NCI-H524 (cell line): Measurements from ENCODE around the gene CPED1.
"Not testable (repeated sequence)": the region's sequence is repeated elsewhere in the genome, so short reads cannot be mapped to it uniquely, and the experiment has no call there.

Source experiments
- DNase-seq, 2 experiments: peaks; one replicate each; lab custom pipeline; 2025; lab: John Stamatoyannopoulos, UW

CPED1 gene

DNA sequence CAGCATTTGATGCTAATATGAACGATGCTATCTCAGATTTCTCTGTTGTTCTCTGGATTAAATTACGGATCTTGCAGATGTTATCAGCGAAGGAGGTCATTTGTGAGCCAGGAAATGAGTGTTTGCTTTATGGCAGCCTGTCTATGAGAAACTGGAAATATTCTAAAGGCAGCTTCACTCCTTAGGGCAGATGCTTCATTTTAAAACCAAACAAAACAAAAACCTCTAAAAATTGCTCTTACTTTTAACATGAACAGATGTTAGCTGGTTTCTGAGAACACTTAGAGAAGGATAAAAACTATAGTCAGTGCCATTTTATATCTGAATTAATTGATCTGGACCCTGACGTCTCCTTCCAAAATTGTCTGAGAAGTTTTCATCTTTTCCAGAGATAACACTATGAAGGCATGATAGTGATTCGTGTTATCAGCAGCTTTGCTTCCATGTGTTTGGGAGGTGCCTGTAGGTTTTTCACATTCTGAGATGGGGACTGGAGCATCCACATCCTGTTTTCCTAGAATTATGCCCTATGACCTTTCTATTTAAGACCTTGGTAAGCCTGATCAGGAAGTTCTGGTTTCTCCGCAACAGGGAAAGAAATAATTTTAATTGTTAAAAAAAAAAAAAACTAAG, 53.1 kb downstream of the CPED1 start:
- DNase-seq, result peak in 1 of 2 experiments; percentile 46

DNA sequence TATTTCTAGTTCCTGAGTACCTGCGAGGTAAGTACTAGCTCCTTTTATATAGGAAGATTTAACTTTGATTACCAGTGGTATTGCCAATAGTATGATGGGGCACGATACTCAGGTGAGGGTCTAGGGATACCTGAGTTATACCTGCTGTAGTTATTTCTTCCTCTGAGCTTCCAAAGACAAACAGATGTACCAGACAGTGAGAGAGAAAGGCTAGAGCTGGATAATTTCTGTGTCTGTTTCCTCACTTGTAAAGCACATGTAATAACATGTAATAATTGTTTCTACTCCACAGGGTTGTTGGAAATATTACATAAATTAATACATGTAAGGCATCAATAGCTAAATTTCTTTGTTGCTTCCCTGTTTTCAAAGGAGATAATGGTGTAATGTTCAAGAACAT, 53.7 kb downstream of the CPED1 start:
- no peak for DNase-seq

DNA sequence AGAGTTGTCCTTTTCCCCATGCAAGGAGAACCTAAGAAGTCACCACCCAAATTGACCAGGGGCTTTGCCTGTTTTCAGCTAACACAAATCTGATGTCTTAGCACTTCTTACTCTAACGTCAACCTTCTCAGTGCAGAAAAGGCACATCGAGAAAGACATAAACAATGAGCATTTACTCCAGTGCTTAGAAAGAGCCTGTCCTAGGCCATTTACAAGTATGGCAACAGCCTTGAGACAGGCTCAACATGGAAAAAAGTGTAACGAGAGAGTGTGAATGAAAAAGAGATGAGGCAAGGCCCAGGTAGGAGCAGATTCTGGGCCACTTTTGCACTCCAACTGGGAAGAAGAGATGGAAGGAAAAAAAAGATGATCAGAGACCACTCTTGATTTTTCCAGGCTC, 54.4 kb downstream of the CPED1 start:
- no peak for DNase-seq

DNA sequence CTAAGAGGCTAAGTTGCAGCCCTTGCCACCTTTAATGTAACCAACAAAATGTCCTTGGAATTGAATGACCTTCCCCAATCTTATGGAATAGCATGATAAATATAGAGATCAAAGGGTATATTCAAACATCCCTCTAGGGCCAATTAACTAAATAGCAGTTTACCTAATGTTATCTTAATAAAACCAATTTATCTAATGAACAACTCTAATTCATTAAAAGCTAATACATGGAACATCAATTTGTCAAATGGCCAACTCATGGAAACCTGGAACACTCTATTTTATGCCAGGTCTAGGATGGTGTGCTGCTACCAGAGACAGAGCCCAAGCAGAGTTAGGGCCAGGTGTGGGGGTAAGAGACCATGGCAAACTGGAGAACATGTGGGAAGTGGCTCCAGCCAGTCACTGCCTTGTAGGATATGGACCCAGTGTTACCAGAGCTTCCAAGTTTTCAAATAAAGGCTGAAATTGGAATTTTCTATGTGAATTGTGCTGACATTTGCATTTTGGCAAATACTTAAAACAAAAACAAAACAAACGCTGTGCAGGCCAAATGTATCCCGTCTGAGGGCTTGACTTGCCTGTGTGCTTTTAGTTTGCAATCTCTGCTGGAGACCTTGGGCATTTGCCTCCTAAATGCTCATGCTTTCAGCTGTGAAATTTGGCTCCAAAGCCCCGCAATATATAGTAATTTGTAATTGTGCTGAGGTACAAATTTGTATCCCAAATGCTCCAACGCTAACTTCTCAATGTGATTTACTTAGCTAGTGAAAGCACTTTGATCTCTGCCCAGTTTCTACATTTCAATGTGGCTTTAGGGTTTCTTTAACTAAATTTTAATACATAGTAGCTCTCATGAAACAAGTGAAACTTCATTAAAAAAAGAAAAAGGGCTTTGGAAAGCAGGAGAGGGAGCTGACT, 55.1 kb downstream of the CPED1 start:
- DNase-seq, result no peak

DNA sequence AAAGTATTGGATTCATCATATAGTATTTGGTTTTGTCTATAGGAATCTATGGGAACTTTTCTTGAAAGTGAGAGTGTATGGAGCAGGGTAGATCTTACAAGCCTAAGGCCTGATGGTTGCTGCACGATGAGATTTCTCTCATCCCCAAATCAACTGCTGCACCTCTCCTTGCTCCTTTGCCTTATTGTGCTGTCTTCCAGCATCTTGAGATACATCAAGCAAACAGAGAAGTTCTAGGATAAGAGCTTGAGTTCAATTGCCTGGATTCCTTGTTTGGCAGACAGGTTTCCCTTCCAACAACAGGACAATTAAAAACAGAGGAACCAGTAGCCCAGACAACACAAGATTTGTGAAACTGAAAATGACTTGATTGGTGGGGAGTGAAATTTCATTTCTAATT, 56.6 kb downstream of the CPED1 start:
- no peak for DNase-seq

DNA sequence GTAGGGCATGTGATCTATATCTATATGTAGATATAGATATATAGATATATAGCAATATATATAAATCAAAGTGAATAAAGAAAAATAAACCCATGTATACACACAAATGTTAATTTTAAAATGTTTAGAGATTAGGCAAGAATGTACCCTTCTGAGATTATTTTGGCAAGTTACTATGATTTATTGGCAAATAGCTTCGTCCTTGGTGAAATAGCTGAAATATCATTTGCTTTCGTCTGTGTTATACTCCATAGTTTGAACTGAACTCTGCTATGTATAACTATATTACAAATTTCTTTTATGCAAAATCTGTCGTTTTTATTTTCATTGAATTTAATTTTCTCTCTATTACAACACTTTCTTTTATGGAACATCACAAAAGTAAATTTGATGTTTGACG, 57.5 kb downstream of the CPED1 start:
- no peak for DNase-seq

DNA sequence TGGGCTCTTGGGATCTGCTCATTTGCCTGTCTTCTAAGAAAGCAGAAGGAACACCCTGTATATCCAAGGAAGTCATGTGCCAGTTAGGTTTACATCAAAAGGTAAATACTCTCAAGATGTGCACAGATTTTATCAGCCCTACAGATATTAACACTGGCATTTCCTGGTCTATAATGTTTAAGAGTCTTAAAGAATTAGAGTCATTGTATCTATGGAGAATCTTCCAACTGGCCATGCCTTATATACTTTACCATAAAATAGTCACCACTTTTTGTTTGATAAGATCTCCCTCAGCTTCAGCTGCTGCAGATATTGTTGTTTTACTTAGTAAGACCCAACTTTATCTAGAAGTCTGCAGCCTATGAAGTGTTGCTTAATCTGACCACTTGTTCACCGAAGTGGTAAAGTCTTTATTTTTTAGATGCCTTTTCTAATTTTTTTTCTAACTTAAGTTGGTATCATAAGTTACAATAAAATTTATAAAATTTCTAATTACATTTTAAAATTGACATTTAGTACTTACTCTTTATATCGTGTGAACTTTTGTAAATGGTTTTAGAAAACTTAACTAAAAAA, 58.5 kb downstream of the CPED1 start:
- no peak for DNase-seq

DNA sequence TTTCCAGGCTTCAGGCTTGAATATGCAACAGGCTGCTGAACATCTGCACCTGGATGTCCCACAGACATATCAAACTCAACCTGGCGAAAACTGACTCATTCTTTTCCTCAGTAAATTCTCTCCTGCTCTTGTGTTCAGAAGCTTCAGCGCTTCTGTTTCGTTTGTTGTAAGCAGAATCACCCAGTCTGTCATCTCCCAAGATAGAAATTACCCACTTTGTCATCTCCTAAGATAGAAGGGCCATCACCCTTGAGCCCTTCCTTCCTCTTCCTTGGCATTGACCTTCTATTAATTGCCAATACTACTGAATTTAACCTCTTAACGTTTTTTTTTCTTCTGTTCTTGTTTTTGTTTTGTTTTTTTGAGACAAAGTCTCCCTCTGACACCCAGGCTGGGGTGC, 59.7 kb downstream of the CPED1 start:
- DNase-seq, result no peak

DNA sequence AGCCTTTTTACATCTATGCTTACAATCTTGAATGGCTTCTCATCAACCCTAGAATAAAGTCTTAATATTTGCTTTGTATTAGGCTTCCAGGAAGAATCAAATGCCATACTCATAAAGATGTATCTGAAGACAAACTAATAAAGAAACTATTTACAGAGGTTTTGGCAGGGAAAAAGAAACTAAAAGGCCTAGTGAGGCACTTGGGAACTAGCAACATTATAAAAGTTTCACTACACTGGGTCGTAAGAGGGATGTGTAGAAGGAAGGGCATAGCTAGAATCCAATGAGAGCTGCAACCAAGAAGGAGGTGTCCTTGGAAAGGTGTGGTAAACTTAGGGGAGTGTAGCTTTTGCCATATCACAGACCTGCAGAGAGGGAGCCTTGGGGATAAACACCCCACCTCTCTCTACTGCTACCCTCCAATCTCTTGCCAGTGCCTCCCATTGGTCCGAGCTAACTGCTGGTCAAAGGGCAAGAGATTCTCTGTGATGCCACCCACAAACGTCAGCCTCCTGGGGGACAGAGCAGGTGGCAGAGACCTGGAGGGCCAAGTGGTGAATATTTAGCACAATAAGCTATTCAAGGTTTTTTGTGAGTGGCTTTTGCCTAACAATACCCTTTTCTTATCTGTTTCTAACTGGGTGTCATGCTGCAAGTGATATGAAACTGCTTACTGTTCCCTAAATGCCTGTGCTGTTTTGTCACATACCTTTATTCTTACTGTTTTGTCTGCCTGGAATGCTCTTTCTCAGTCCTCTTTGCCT, 60.7 kb downstream of the CPED1 start:
- no peak for DNase-seq

DNA sequence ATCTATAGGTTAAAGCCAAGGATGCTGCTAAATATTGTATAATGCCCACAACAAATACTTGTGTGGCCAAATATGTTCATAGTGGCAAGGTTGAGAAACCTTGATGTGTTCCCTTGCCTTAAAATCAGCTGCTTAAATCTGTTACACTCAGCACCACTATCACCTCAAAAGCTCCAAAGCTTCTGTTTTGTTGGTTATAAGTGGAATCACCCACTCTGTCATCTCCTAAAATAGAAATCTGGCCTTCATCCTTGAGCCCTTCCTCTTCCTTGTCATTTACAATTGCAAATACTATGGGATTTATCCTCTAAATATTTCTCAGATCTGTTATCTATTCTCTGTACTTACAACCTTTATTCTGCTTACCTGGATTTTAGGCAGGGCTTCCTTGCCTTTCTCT, 61.4 kb downstream of the CPED1 start:
- DNase-seq, result no peak

DNA sequence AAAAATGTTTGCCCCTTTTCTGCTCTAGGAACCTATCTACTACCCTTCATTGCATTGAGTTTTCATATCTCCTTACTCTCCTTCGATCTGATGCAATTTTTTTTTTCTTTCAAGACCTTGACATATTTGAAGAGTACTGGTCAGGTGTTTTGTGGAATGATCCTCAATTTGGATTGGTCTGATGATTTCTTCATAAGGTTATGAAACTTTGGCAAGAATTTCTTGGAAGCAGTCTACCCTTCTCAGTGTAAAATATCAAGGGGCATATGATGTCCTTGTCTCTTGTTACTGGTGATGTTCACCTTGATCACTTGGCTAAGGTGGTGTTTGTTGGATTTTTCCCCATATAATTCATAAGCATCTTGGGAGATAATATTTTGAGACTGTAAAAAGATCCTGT, 64.7 kb downstream of the CPED1 start:
- no peak for DNase-seq

DNA sequence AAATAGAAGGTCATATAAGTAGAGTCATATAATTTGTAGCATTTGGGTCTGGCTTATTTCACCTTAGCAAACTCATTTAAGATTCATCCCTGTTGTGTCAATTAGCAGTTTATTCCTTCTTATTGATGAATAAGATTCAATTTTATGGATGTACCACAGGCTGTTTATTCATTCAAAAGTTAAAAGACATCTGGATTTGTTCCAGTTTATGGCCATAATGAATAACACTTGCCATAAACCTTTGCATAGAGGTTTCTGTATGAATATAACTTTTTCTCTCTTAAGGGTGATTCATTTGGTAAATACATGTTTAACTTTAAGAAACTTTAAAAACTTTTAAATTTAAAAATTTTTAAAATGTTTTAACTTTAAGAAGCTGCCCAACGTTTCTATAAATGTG, 66.4 kb downstream of the CPED1 start:
- DNase-seq, result no peak

DNA sequence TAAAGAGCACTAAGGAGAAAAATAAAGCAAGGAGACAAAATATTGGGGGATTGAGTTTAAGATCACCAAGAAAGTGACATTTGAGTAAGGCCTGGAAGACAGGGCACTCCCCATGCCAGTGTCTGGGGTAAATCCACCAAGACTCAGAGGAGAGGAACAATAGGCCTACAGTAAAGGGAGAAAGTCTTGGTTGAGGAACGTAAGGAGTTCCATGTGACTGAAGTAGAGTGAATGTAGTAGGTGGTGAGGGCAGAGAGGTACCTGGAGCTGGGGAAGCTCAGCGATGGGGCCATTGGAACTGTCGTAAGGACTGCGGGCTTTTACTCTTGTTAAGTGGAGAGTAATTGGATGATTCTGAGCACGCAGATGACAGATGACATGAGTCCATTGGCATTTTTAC, 69.4 kb downstream of the CPED1 start:
- no peak for DNase-seq

DNA sequence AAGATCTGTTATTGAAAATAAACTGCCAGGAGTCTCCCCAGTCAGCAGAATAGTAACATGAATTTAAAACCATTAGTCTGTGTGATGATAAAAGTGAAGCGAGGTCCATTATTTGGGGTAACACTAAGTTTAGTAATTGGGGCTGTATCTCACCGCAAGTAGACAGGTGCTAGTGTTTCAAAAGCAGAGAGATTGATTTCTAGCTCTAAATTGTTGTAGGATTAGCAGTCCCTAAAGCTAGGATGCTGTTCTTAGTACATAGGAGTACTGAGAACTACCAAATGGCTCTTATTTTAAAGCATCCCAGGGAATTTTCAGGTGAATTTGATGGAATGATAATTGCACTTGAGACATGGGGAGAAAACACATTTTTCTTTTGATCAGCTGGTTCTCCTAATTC, 70.5 kb downstream of the CPED1 start:
- no peak for DNase-seq

DNA sequence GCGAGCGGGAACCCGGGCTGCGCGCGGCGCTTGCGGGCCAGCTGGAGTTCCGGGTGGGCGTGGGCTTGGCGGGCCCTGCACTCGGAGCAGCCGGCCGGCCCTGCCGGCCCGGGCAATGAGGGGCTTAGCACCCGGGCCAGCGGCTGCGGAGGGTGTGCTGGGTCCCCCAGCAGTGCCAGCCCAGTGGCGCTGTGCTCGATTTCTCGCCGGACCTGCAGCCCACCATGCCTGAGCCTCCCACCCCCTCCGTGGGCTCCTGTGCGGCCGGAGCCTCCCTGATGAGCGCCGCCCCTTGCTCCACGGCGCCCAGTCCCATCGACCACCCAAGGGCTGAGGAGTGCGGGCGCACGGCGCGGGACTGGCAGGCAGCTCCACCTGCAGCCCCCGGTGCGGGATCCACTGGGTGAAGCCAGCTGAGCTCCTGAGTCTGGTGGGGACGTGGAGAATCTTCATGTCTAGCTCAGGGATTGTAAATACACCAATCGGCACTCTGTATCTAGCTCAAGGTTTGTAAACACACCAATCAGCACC, 71.5 kb downstream of the CPED1 start:
- DNase-seq, result not testable (repeated sequence)

DNA sequence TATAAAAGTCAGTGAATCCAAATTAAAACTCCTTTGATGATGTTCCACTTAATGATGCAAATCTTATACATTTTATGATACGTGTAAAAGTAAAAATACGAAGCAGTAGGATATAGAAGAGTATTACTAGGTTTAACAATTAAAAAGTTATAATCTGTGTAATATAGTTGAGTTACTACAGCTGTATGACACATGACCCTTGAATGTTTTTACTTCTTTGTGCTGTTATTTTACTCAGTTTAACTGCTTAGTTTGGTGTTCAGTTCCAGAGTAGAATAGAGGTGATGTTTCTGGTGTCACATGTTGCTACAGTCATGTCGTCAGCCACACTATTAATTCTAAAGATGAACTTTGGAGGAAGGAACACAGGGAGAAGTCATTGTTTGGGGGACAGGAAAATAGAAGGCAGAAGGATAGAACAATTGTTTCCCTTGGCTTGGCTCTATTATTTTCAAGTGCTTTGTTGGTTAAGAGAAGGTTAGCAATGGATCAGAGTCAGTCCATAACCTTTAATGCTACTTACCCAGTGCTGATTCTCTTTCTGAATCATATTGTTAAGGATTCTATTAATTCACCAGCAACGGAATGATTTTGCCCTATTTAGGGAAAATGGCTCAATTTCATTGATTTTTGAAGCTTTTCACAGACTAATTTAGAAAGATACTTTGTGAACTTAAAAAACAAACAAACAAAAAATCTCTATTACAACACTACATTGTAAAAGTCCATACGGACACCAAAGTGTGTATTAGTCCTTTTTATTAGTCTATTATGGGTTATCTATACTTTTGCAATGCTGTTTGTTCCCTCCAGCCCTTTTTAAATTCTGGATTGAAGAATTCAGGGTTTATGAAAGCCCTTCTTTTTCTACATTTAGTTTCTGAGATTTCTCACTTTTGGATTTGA, 73.4 kb downstream of the CPED1 start:
- no peak for DNase-seq

DNA sequence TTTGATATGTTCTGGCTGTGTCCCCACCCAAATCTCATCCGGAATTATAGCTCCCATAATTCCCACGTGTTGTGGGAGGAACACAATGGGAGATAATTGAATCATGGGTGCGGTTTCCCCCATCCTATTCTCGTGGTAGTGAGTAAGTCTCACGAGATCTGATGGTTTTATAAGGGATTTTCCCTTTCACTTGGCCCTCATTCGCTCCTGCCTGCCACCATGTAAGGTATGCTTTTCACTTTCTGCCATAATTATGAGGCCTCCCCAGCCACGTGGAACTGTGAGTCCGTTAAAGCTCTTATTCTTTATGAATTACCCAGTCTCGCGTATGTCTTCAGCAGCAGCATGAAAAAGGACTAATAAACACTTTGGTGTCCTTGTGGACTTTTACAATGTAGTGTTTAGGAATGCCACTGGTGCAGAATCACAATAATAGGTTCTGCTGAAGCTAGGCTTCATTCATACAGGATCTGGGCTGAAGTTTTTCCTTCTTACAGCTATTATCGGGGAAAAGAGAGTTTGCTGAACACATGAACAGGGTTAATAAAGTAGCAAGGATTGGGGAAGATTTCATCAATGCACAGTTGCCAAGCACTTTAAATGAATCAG, 74.3 kb downstream of the CPED1 start:
- DNase-seq, result no peak

DNA sequence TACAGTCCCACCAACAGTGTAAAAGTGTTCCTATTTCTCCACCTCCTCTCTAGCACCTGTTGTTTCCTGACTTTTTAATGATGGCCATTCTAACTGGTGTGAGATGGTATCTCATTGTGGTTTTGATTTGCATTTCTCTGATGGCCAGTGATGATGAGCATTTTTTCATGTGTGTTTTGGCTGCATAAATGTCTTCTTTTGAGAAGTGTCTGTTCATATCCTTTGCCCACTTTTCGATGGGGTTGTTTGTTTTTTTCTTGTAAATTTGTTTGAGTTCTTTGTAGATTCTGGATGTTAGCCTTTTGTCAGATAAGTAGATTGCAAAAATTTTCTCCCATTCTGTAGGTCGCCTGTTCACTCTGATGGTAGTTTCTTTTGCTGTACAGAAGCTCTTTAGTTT, 79.2 kb downstream of the CPED1 start:
- not testable (repeated sequence) for DNase-seq

DNA sequence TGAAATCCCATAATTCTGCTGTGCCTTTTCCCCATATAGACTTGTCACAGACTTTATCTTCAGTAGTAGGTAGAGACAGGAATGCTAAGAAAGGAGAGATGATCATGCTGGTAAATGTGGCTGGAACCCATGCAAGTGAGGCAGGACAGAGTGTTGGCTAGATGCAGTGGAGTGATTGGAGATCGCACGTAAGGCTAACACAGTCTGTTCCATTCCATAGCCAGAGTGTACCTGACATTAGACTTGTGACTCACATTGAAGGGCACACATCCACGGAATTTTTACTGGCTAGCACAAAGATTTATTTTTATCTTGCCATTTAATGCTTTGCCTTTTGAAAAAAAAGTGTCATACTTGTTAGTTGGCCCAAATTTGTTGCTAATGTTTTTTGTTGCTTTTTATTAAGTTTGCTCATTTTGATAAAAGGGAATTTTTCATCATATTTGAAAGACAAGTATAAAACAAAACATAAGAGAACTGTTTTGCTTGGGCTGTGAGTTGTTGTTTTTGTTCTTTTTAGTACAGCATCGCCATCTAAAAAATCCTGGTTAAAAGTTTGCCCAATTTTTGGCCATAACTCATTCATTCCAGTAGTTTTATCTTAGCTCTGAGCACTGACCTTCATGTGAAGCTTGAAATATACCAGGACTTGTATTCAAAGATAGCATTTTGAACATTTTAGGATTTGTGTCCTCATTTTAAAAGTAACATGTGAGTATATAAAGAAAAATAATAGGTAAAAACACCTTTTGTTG, 81.0 kb downstream of the CPED1 start:
- no peak for DNase-seq

DNA sequence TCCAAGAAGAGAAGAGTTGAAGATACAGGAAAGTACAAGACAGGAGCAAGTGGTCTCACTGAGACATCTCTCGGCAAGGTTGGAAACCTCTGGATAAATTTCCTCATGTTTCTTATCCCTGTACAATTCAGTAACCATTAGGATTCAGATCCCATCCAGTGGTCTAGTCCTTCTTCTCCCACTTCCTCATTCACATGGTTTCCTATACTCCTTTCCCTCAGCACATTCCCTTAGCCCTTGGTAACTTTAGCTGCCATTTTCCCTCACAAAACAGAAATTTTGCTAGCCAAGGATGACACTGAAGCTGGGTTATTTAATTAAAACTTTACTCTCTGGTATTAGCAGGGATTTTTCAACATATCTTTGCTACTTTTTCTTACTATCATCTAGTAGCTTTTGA, 82.6 kb downstream of the CPED1 start:
- DNase-seq, result no peak
